Measurements from ENCODE around the gene ALOX5.

DNA sequence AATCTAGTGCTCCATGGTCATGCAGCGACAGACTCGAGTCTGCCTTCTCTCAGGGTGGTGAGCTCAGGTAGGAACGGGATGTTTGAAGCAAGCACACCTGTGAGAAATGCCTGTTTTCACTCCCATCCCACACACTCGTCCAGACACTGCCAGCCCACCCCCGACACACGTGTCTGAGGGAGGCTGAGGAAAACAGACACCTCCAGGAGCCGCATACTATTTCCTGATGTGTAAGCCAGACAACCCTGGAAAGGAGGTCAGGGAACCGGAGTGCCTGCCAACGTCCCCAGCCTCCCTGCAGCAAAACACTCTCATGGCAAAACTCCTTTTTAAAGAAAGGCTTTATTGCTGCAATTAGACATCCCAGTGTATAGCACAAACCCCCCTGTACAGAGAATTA, 80.2 kb downstream of the ALOX5 start:
- TF ChIP-seq, protein P1, sequence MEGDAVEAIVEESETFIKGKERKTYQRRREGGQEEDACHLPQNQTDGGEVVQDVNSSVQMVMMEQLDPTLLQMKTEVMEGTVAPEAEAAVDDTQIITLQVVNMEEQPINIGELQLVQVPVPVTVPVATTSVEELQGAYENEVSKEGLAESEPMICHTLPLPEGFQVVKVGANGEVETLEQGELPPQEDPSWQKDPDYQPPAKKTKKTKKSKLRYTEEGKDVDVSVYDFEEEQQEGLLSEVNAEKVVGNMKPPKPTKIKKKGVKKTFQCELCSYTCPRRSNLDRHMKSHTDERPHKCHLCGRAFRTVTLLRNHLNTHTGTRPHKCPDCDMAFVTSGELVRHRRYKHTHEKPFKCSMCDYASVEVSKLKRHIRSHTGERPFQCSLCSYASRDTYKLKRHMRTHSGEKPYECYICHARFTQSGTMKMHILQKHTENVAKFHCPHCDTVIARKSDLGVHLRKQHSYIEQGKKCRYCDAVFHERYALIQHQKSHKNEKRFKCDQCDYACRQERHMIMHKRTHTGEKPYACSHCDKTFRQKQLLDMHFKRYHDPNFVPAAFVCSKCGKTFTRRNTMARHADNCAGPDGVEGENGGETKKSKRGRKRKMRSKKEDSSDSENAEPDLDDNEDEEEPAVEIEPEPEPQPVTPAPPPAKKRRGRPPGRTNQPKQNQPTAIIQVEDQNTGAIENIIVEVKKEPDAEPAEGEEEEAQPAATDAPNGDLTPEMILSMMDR (conservative IDR thresholded peaks at IDR 0.05; ENCODE audit: low read depth, low read length) = no peak
- TF ChIP-seq EZH2phosphoT487 (IDR thresholded peaks at IDR 0.05; ENCODE audit: borderline replicate concordance, low read length) (no peak), EZH2 (IDR thresholded peaks at IDR 0.05; ENCODE audit: low read length, unreplicated experiment) (no peak)
